Mucosa of rectum (tissue), 2 donors: Measurements from ENCODE around the gene KANK4.

Experiments used
- H3K27ac ChIP-seq, 2 donors: one replicate each; pipeline ENCODE4 v1.7.0; 2013; ENCODE audit warnings: inconsistent platforms in 2 of 2, low read depth in 2 of 2, low read length in 2 of 2
- H3K27me3 ChIP-seq, 2 donors: one replicate each; pipeline ENCODE4 v1.7.0; 2013; ENCODE audit warnings: low read length in 2 of 2; ENCODE audit not compliant: control insufficient read depth in 2 of 2, insufficient read depth in 2 of 2
- H3K36me3 ChIP-seq, 2 donors: one replicate each; pipeline ENCODE4 v1.7.0; 2013; ENCODE audit warnings: low read length in 2 of 2; ENCODE audit not compliant: control insufficient read depth in 2 of 2, insufficient read depth in 2 of 2
- H3K4me1 ChIP-seq, 2 donors: one replicate each; pipeline ENCODE4 v1.7.0; 2013; ENCODE audit warnings: low read length in 2 of 2, mild to moderate bottlenecking in 1 of 2; ENCODE audit not compliant: control insufficient read depth in 2 of 2, insufficient read depth in 2 of 2
- H3K4me3 ChIP-seq, 2 donors: one replicate each; pipeline ENCODE4 v1.7.0; 2013; ENCODE audit warnings: low read length in 2 of 2
- H3K9ac ChIP-seq, 2 donors: one replicate each; pipeline ENCODE4 v1.7.0; 2013; ENCODE audit warnings: low read length in 2 of 2, low read depth in 1 of 2, mild to moderate bottlenecking in 1 of 2
- H3K9me3 ChIP-seq, 2 donors: one replicate each; pipeline ENCODE4 v1.7.0; 2013; ENCODE audit warnings: low read length in 2 of 2; ENCODE audit not compliant: control insufficient read depth in 2 of 2
- donor health status: healthy.
- donor health status: Normal muscosa, but diverticular disease.

Gene KANK4

GRCh38 chr1:62276791-62277190, 42.4 kb downstream of the KANK4 start:
- no peak overlapping the region for H3K9ac ChIP-seq
- H3K36me3 ChIP-seq: no peaks in the 10 kb centered on the region
- no peak overlapping the region for H3K4me3 ChIP-seq
- H3K4me1 ChIP-seq: peaks cover 0 to 4% of the 10 kb centered on the region in 2 donors
- H3K27me3 ChIP-seq: no peaks in the 10 kb centered on the region
- H3K27ac ChIP-seq: no peak overlapping the region
- no peaks in the 10 kb centered on the region for H3K9me3 ChIP-seq

- H3K4me3 ChIP-seq: no peak overlapping the region
- no peak overlapping the region for H3K9ac ChIP-seq
- H3K9me3 ChIP-seq: no peaks in the 10 kb centered on the region
- H3K36me3 ChIP-seq: no peaks in the 10 kb centered on the region
- no peaks in the 10 kb centered on the region for H3K27me3 ChIP-seq
- no peak overlapping the region for H3K27ac ChIP-seq
- H3K4me1 ChIP-seq: peaks cover 0 to 4% of the 10 kb centered on the region in 2 donors
Measured at GRCh38 chr1:62274496-62275485, 44.4 kb downstream of the KANK4 start.

GRCh38 chr1:62273953-62274352, 45.3 kb downstream of the KANK4 start:
- Histone ChIP-seq H3K27me3 (no peaks in the 10 kb centered on the region), H3K4me1 (peaks cover 0 to 3% of the 10 kb centered on the region in 2 donors), H3K9me3 (no peaks in the 10 kb centered on the region), H3K27ac (no peak overlapping the region), H3K4me3 (no peak overlapping the region), H3K36me3 (no peaks in the 10 kb centered on the region), H3K9ac (no peak overlapping the region)

GRCh38 chr1:62271948-62272728, 47.1 kb downstream of the KANK4 start:
- H3K9me3 ChIP-seq: no peaks in the 10 kb centered on the region
- H3K9ac ChIP-seq: no peak overlapping the region
- no peaks in the 10 kb centered on the region for H3K27me3 ChIP-seq
- no peaks in the 10 kb centered on the region for H3K36me3 ChIP-seq
- H3K4me1 ChIP-seq: no peaks in the 10 kb centered on the region
- H3K27ac ChIP-seq: no peak overlapping the region
- H3K4me3 ChIP-seq: no peak overlapping the region

GRCh38 chr1:62271134-62271533, 48.1 kb downstream of the KANK4 start:
- no peaks in the 10 kb centered on the region for H3K27me3 ChIP-seq
- no peak overlapping the region for H3K9ac ChIP-seq
- H3K27ac ChIP-seq: no peak overlapping the region
- no peaks in the 10 kb centered on the region for H3K9me3 ChIP-seq
- no peaks in the 10 kb centered on the region for H3K36me3 ChIP-seq
- no peak overlapping the region for H3K4me3 ChIP-seq
- no peaks in the 10 kb centered on the region for H3K4me1 ChIP-seq

GRCh38 chr1:62269851-62270495, 49.3 kb downstream of the KANK4 start:
- Histone ChIP-seq H3K27ac (no peak overlapping the region), H3K27me3 (no peaks in the 10 kb centered on the region), H3K4me1 (no peaks in the 10 kb centered on the region), H3K36me3 (no peaks in the 10 kb centered on the region), H3K4me3 (no peak overlapping the region), H3K9me3 (no peaks in the 10 kb centered on the region), H3K9ac (no peak overlapping the region)

DNA sequence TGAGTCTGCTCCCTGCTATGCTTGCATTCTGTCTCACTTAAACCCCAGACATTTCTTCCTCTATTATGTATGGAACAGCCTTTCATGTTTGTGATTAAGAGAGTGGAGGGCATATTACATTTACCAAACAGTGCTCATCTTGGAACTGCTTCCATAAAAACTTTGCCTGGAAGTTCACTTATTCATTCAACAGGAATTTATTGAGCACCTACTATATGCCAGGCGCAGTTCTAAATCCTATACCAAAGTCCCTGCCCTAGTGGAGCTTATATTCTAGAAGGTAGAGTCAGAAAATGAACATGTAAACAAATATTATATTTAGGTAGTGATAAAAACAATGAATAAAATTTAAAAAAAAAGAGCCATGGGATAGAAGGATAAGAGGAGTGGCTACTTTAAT, 49.8 kb downstream of the KANK4 start:
- no peaks in the 10 kb centered on the region for H3K9me3 ChIP-seq
- H3K27ac ChIP-seq: no peak overlapping the region
- H3K9ac ChIP-seq: no peak overlapping the region
- H3K27me3 ChIP-seq: no peaks in the 10 kb centered on the region
- H3K4me1 ChIP-seq: no peaks in the 10 kb centered on the region
- H3K4me3 ChIP-seq: no peak overlapping the region
- H3K36me3 ChIP-seq: no peaks in the 10 kb centered on the region

DNA sequence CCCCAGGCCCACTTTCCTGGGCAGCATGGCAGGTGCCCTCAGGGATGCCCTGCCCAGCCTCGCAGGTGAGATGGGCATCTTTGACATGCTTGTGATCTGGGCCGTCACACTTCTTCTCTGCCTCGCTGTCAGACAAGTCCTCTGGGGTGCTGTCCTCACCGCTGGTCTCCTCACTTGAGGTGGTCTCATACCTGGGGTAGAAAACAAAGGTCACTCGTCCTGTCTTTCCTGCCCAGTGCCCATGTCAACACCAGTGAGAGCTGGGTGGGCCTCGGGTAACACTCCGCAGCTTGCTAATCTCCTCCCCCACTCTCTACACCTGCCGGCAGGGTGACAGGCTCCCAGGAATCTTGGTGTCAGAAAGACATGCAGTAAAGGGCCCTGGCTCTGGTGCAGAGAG, 50.9 kb downstream of the KANK4 start:
- Histone ChIP-seq H3K4me3 (no peak overlapping the region), H3K27ac (no peak overlapping the region), H3K4me1 (no peaks in the 10 kb centered on the region), H3K9me3 (no peaks in the 10 kb centered on the region), H3K36me3 (no peaks in the 10 kb centered on the region), H3K9ac (no peak overlapping the region), H3K27me3 (no peaks in the 10 kb centered on the region)

DNA sequence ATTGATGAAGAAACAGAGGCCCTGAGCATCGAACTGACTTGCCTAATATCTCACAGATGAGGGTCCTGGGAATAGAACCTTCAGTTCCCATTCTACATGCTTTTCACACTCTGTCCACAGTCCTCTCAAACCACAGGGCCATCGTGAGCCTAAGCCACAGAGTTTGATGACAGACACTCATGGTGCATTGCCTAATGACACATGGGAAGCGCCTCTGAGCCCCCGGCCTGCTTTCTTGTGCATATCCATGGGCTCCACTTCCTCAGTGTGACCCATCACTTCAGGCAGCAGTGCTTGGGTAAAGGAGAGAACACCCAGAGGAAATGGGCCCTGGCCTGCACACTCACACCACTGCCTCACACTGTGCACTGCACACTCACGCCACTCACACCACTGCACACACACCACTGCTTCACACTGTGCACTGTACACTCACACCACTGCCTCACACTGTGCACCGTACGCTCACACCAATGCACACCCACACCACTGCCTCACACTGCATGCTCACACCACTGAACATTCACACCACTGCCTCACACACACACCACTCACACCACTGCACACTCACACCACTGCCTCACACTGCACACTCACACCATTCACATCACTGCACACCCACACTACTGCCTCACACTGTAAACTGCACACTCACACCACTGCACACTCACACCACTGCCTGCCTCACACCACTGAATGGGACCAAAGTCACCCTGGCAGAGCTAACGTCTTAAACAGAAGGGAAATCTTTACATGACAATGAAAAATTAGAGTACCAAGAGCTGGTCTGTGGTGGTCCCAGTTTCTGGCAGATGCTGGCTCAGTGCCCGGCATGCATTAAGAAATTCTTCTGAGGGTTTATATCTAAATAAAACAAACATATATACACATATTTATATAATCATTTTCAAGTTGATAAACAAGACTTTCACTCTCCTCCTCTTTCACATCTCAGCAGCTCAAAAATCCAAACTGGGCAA, 53.0 kb downstream of the KANK4 start:
- Histone ChIP-seq H3K36me3 (no peaks in the 10 kb centered on the region), H3K27me3 (no peaks in the 10 kb centered on the region), H3K4me1 (no peaks in the 10 kb centered on the region), H3K9me3 (no peaks in the 10 kb centered on the region), H3K4me3 (no peak overlapping the region), H3K27ac (no peak overlapping the region), H3K9ac (no peak overlapping the region)
